Prostate gland (tissue), 2 donors: ENCODE results near the gene SLC25A26.

Experiments
- POLR2A ChIP-seq: fragments of 450-650 bp; IDR thresholded peaks from one replicate; pipeline ENCODE4 v1.6.1; 2016; ENCODE audit warnings: antibody characterized with exemption, mild to moderate bottlenecking
- TF ChIP-seq, protein P1 (sequence below), 4 experiments: fragments of 200-600 bp in 2 of 4; fragments of 450-650 bp in 2 of 4; sonication (generic) in 2 of 4; IDR thresholded peaks; 1 replicate in 3 of 4; 2 replicates in 1 of 4; pipeline ENCODE4 v1.5.1; 2016 to 2019; ENCODE audit warnings: antibody characterized with exemption in 4 of 4, mild to moderate bottlenecking in 2 of 4, moderate library complexity in 2 of 4

DNA sequence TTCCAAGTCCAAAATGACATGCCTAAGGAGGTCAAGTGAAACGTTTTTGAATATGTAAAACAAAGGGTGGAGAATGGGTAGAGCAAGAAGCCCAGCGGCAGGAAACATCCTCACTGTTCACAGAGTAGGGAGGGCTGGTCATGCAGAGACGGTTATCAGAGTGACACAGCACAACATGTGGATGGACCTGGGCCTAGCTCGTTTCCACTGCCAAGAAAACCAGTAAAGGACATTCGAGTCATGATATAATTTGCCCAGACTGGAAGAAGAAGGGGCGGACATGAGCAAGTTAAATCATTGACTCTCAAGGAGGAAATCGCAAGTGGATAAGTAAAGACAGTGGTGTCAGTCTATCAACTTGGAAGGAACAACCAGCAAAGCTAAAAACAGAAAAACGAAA, 190.7 kb downstream of the SLC25A26 start:
- TF ChIP-seq, protein P1, sequence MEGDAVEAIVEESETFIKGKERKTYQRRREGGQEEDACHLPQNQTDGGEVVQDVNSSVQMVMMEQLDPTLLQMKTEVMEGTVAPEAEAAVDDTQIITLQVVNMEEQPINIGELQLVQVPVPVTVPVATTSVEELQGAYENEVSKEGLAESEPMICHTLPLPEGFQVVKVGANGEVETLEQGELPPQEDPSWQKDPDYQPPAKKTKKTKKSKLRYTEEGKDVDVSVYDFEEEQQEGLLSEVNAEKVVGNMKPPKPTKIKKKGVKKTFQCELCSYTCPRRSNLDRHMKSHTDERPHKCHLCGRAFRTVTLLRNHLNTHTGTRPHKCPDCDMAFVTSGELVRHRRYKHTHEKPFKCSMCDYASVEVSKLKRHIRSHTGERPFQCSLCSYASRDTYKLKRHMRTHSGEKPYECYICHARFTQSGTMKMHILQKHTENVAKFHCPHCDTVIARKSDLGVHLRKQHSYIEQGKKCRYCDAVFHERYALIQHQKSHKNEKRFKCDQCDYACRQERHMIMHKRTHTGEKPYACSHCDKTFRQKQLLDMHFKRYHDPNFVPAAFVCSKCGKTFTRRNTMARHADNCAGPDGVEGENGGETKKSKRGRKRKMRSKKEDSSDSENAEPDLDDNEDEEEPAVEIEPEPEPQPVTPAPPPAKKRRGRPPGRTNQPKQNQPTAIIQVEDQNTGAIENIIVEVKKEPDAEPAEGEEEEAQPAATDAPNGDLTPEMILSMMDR (IDR thresholded peaks at IDR 0.05) = no peak
- TF ChIP-seq POLR2A = no peak
